Astrocyte (in vitro differentiated cells and primary cell): ENCODE data around the gene ZGRF1.

Experiments
- EZH2 ChIP-seq: IDR thresholded peaks from 2 replicates; pipeline ENCODE4 v1.6.1; 2012; ENCODE audit warnings: mild to moderate bottlenecking, low read length, inconsistent platforms; ENCODE audit not compliant: insufficient read depth
- TF ChIP-seq, protein P1 (sequence below): IDR thresholded peaks from 2 replicates; pipeline ENCODE4 v1.5.1; 2011; ENCODE audit warnings: low read depth, mild to moderate bottlenecking, inconsistent platforms, low read length, moderate library complexity; ENCODE audit not compliant: insufficient read depth

DNA sequence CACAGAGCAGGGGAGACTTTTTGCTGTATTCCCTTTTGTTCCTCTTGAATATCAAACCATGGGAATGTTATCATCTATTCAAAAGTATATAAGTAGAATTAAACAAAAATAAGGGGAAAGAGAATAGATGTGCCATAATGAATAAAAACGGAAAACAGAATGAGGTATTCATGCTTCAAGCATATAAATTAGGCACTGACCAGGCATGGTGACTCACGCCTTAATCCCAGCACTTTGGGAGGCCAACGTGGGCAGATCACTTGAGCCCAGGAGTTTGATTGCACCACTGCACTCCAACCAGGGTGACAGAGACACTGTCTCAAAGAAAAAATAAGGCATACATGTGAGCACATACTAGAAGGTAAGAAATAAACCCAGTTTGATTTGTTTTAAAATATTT, 104.4 kb downstream of the ZGRF1 start:
- TF ChIP-seq, protein P1, sequence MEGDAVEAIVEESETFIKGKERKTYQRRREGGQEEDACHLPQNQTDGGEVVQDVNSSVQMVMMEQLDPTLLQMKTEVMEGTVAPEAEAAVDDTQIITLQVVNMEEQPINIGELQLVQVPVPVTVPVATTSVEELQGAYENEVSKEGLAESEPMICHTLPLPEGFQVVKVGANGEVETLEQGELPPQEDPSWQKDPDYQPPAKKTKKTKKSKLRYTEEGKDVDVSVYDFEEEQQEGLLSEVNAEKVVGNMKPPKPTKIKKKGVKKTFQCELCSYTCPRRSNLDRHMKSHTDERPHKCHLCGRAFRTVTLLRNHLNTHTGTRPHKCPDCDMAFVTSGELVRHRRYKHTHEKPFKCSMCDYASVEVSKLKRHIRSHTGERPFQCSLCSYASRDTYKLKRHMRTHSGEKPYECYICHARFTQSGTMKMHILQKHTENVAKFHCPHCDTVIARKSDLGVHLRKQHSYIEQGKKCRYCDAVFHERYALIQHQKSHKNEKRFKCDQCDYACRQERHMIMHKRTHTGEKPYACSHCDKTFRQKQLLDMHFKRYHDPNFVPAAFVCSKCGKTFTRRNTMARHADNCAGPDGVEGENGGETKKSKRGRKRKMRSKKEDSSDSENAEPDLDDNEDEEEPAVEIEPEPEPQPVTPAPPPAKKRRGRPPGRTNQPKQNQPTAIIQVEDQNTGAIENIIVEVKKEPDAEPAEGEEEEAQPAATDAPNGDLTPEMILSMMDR: no peak
- no peak for TF ChIP-seq EZH2
